ENCODE results near the gene SNTB2. TPM values are rescaled to one million over a fixed set of nuclear protein-coding genes. Genes with fewer than 3 reads are reported as not detected.

The SNTB2 gene
- total and polyA plus RNA-seq, 8 donors = 4.0 to 74.4 (median 22.1) TPM

DNA sequence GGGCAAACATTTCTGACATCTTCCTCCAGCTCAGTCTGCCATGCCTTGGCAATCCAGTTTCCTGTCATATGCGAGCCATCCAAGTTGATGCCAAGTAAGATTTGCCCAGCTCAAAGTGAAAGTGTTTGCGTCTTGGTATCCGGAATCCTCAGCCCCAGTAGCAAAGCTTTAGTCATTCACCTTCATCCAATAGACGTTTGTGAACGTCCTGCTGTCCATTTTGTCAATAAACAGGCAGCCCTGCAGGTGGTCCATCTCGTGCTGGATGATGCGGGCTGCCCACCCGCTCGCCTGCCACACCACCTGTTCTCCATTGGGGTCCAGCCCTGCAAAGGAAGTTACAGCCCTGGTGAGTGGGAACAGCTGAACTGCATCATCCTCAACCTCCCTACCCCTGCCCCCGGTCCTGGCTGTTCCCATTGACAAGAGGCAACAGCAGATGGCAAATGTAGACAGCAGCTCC lies 141.9 kb downstream of the SNTB2 start:
- H3K4me1 ChIP-seq = peaks cover 39 to 86% (median 76%) of the 10 kb centered on the region in 4 donors
- H3K9me3 ChIP-seq = no peaks in the 10 kb centered on the region
- peaks cover 33 to 72% (median 65%) of the 10 kb centered on the region in 4 donors for H3K36me3 ChIP-seq
- peak overlapping the region; percentile 82 to 99 (median 92) for H3K4me3 ChIP-seq
- WGBS, 5 donors = 30 to 49% (median 43%) methylated on average over 10 of the region's 10 CpGs
- TF ChIP-seq EP300 (IDR thresholded peaks at IDR 0.05) (no peak), POLR2A (IDR thresholded peaks at IDR 0.05) (no peak), POLR2AphosphoS5 (IDR thresholded peaks at IDR 0.05) (no peak)
- TF ChIP-seq, protein P1, sequence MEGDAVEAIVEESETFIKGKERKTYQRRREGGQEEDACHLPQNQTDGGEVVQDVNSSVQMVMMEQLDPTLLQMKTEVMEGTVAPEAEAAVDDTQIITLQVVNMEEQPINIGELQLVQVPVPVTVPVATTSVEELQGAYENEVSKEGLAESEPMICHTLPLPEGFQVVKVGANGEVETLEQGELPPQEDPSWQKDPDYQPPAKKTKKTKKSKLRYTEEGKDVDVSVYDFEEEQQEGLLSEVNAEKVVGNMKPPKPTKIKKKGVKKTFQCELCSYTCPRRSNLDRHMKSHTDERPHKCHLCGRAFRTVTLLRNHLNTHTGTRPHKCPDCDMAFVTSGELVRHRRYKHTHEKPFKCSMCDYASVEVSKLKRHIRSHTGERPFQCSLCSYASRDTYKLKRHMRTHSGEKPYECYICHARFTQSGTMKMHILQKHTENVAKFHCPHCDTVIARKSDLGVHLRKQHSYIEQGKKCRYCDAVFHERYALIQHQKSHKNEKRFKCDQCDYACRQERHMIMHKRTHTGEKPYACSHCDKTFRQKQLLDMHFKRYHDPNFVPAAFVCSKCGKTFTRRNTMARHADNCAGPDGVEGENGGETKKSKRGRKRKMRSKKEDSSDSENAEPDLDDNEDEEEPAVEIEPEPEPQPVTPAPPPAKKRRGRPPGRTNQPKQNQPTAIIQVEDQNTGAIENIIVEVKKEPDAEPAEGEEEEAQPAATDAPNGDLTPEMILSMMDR (IDR thresholded peaks at IDR 0.05) = no peak
- intact Hi-C loops (cut with DNase I; ENCODE audit: low total_unique reads) = no loop called here
- peak overlapping the region in 2 of 5 donors; percentile 41 to 91 for H3K27ac ChIP-seq
- DNase-seq = no peak
- H3K27me3 ChIP-seq = no peaks in the 10 kb centered on the region

DNA sequence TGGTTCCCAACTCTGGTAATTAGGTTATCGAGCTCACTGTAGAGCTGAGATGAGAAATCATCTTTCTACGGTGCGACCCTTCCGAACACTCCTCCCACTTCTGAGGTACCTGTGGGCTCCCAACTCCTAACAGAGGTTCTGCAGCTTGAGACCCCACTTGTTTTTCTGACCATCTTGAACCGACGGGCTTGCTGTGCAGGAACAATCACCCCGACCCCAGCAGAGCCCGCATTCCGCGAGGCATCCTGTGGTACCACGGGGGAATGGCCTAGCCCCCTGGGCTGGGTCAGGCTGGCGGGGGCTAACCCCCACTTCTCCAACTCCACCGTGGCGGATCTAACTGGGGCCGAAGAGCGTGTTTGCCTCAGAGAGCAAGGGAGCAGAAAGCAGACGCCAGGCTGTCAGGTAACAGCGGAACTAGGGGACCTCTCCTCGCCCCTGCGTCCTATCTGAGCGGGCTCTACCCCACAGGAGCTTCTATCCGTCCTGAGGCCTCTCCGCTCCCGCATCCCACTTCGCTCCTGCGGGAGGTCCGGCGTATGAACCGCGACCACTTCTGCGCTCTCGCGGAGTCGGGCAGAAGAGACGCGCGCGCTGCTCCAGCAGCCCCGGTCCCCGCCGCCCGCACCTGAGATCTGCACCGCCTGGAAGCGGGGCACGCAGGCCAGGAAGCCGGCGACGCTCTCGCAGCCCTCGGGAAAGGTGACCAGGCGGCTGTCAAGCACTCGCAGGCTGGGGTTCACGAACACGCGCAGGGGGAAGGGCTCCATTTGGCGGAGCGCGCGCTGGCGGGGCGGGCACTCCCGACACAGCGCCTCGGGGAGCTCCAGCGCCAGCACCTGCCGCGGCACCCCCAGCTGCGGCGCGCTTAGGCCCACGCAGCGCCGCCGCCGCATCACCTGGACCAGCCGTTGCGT lies 142.7 kb downstream of the SNTB2 start:
- H3K36me3 ChIP-seq = peaks cover 34 to 72% (median 65%) of the 10 kb centered on the region in 4 donors
- H3K27ac ChIP-seq = peak overlapping the region; percentile 79 to 96 (median 91)
- peak in 1 of 2 donors; percentile 69 for DNase-seq
- peaks cover 33 to 86% (median 71%) of the 10 kb centered on the region in 4 donors for H3K4me1 ChIP-seq
- H3K9me3 ChIP-seq = no peaks in the 10 kb centered on the region
- H3K27me3 ChIP-seq = no peaks in the 10 kb centered on the region
- 5 to 36% (median 5%) methylated on average over 12 to 77 of the region's 77 CpGs for WGBS, 5 donors
- peak overlapping the region; percentile 82 to 99 (median 92) for H3K4me3 ChIP-seq
- intact Hi-C loops (cut with DNase I; ENCODE audit: low total_unique reads) = no loop called here
- TF ChIP-seq POLR2A (IDR thresholded peaks at IDR 0.05) (no peak), POLR2AphosphoS5 (IDR thresholded peaks at IDR 0.05) (no peak), EP300 (IDR thresholded peaks at IDR 0.05) (no peak)
- TF ChIP-seq, protein P1 (IDR thresholded peaks at IDR 0.05) = no peak

DNA sequence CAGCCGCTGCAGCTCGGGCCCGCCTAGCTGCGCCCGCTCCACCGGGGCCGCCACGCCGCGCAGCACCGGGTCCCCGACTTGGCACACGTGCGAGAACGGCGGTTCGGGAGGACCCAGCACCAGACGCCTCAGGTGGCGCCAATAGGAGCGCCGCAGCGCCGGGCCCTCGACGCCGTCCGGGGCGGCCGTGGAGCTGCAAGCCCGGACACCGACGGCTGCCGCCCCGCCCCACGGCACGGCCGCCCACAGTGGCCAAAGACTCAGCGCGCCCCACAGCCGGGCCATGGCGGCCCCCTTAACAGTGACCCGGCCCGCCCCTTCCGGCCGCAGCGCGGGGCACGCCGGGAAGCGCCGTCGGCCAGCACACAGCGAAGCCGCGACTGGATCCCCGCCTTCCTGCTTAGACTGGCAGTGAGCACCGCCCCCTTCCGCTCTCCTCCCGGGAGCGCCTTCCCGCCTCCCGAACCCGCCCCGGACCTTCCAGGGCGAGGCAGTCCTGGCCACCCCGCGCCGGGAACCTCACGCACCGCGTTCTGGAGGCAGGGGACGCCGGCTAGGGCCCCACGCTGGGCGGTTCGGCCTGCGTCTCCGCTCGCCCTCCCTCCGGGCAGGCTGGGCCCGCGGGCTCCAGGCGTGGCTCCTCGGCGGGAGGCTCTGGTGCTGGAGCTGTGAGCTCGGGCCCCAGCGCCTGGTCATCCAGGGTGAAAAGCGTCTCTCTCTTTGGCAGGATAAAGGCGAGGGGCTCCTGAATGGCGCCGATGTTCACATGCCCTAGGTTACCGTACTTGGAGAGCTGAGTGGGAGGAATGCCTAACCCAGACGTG lies 143.5 kb downstream of the SNTB2 start, which contains the start of gene PDF:
PDF (minus strand) TSS at position 303 of the 824 bp plus-strand sequence; CDS start at position 285, 18 bp downstream.
- intact Hi-C loops (cut with DNase I; ENCODE audit: low total_unique reads) = no loop called here
- H3K36me3 ChIP-seq = peaks cover 34 to 72% (median 65%) of the 10 kb centered on the region in 4 donors
- TF ChIP-seq POLR2A (IDR thresholded peaks at IDR 0.05) = peak in 1 of 4 donors; percentile 25
- TF ChIP-seq, protein P1 (IDR thresholded peaks at IDR 0.05) = peak in 1 of 7 experiments; percentile 16
- no peak for TF ChIP-seq EP300 (IDR thresholded peaks at IDR 0.05)
- peak; percentile 86 to 98 (median 91) for TF ChIP-seq POLR2AphosphoS5 (IDR thresholded peaks at IDR 0.05)
- H3K27me3 ChIP-seq = no peaks in the 10 kb centered on the region
- WGBS, 5 donors = 0 to 2% (median 1%) methylated on average over 8 to 93 of the region's 93 CpGs
- H3K4me3 ChIP-seq = peak within 1 kb of the TSS; percentile 82 to 99 (median 92)
- peaks cover 33 to 82% (median 67%) of the 10 kb centered on the region in 4 donors for H3K4me1 ChIP-seq
- peak; percentile 94 to 98 for DNase-seq
- no peaks in the 10 kb centered on the region for H3K9me3 ChIP-seq
- peak within 1 kb of the TSS; percentile 91 to 96 (median 92) for H3K27ac ChIP-seq

DNA sequence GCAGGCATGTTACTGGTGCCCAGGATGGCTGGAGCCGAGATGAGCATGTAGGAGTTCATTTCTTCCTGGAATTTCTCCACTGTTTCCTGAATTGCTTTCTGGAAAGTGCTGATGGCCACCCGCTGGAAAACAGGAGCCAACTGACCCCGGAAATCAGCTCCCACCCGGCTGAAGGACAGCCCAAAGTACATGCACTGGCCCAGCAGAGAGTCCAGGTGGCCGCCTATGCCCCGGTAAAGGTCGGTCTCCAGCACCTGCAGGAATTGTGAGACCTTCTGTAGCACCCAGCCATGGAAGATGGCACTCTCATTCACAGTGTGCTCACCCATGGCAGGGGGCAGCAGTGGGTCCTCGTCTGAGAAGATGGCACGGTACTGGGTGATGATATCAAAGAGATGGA lies 147.7 kb downstream of the SNTB2 start:
- TF ChIP-seq EP300 (IDR thresholded peaks at IDR 0.05) = no peak
- no peak for TF ChIP-seq POLR2AphosphoS5 (IDR thresholded peaks at IDR 0.05)
- TF ChIP-seq, protein P1 (IDR thresholded peaks at IDR 0.05) = no peak
- no peak for TF ChIP-seq POLR2A (IDR thresholded peaks at IDR 0.05)
- Histone ChIP-seq H3K4me1 (peaks cover 18 to 65% (median 47%) of the 10 kb centered on the region in 4 donors), H3K9me3 (no peaks in the 10 kb centered on the region), H3K27me3 (no peaks in the 10 kb centered on the region), H3K4me3 (no peak overlapping the region), H3K36me3 (peaks cover 28 to 54% (median 53%) of the 10 kb centered on the region in 4 donors), H3K27ac (no peak overlapping the region)
- intact Hi-C loops (cut with DNase I; ENCODE audit: low total_unique reads) = no loop called here
- WGBS, 5 donors = 90 to 96% (median 93%) methylated on average over 8 to 9 of the region's 9 CpGs
- no peak for DNase-seq
